Psoas muscle (tissue), 8 donors: Measurements from ENCODE around the gene ARFGAP1. TPM values are rescaled to one million over a fixed set of nuclear protein-coding genes. Genes with fewer than 3 reads are reported as not detected.

Source experiments
- ATAC-seq, 4 donors: fragments of 200-7000 bp; cut with Tn5 transposase; one replicate each; pipeline ENCODE4 v1.9.1; 2020; ENCODE audit warnings: moderate library complexity in 3 of 4, mild to moderate bottlenecking in 2 of 4
- DNase-seq, 2 donors: peaks; one replicate each; pipeline ENCODE4 v3.0.0-alpha.2; 2020
- H3K27ac ChIP-seq: fragments of 200-600 bp; one replicate; pipeline ENCODE4 v1.8.0; 2022
- H3K27me3 ChIP-seq, 3 donors: fragments of 200-600 bp in 1 of 3; one replicate each; pipeline versions ENCODE4 v1.6.1 to v1.8.0; 2013 to 2022; ENCODE audit warnings: low read length in 2 of 3, mild to moderate bottlenecking in 2 of 3, moderate library complexity in 1 of 3; ENCODE audit not compliant: insufficient read depth in 3 of 3
- H3K36me3 ChIP-seq, 2 donors: fragments of 200-600 bp in 1 of 2; one replicate each; pipeline versions ENCODE4 v1.6.1 to v1.8.0; 2013 to 2022; ENCODE audit warnings: low read depth in 1 of 2, mild to moderate bottlenecking in 1 of 2, moderate library complexity in 1 of 2; ENCODE audit not compliant: insufficient read depth in 1 of 2
- H3K4me1 ChIP-seq: fragments of 200-600 bp; one replicate; pipeline ENCODE4 v1.8.0; 2022
- H3K4me3 ChIP-seq: fragments of 200-600 bp; one replicate; pipeline ENCODE4 v1.8.0; 2022; ENCODE audit warnings: mild to moderate bottlenecking
- H3K9me3 ChIP-seq: fragments of 200-600 bp; one replicate; pipeline ENCODE4 v1.8.0; 2022
- CTCF ChIP-seq: fragments of 200-600 bp; IDR thresholded peaks from one replicate; pipeline ENCODE4 v1.8.0; 2022; ENCODE audit warnings: antibody characterized with exemption
- WGBS, 3 donors: extraction: QIAGEN DNeasy Blood & Tissue Kit; methylation state at CpG; one replicate each; pipeline versions ENCODE4 v1.1.6 to v1.1.7; 2013; 5-methylcytosine and 5-hydroxymethylcytosine counted together
- intact Hi-C, 2 donors: fragments of 100-400 bp; cut with DNase I; formaldehyde crosslinking; loops; one replicate each; pipeline versions ENCODE4 v1.11.0 to v1.14.2; 2022
- polyA plus RNA-seq, 3 donors: library from polyadenylated mRNA; stranded (reverse); fragments of 200-250 nt; gene quantifications; one replicate each; pipeline ENCODE4 v1.2.3, GENCODE V29; 2013
- total RNA-seq, 4 donors: library from RNA; stranded (reverse); fragmentation: NEBNext Ultra II Directional in 2 of 4; extraction: Animal tissue kit (Norgen Biotek cat#: 25700) in 2 of 4; gene quantifications; one replicate each; pipeline versions ENCODE4 v1.2.1 to v1.2.4, GENCODE V29; 2021 to 2023
- donor health status: healthy with polysubstance abuse.
- donor health status: DM: no; HTN: no; CAD: no; lungs with moderate emphysema.
- donor health status: Bipolar disorder and iron deficiency.
- donor health status: healthy.
- donor health status: DM: yes; HTN: yes; CAD: no.
- donor health status: DM: no; HTN: no; CAD: no.
- donor health status: DM: no; HTN: no; CAD: no.
- donor health status: DM: yes; HTN: yes; CAD: no.

Gene ARFGAP1
- total and polyA plus RNA-seq, 7 donors: 19.9 to 42.2 (median 26.8) TPM

DNA sequence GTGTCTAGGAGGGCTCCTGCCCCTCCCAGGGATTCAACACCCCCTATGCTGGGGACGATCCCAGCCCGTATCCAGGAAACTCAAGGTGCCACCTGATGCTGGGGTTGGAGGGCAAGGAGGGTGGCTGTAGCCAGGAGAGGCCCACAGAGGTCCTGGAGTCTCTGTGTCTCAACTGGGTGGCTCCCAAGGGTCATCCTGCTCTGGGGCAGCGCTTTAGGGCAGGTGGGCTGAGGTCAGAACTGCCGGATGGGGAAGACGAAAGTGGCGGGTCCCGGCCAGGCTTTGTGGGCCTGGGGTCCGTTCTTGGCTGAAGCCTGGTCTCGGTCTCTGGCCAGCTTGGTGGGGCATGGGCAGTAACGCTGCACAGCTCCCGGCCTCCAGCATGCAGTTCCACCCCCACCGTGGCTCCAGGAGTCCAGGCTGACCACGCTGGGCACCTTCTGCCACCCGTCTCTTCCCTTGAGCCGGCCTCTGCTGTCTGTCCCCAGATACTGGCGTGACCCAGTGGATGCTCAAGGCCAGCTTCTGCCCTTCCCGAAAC lies 17.6 kb downstream of the ARFGAP1 start:
- no peak overlapping the region for H3K4me3 ChIP-seq
- intact Hi-C loops: no loop called here
- H3K36me3 ChIP-seq: peaks cover 6 to 37% of the 10 kb centered on the region in 2 donors
- 70 to 75% (median 73%) methylated on average over 15 to 17 of the region's 17 CpGs for WGBS, 3 donors
- TF ChIP-seq CTCF: no peak
- peaks cover 0 to 29% (median 7%) of the 10 kb centered on the region in 3 donors for H3K27me3 ChIP-seq
- no peaks in the 10 kb centered on the region for H3K9me3 ChIP-seq
- DNase-seq (peak in 1 of 2 donors; percentile 14), ATAC-seq (peak in 3 of 4 donors; percentile 5 to 16 (median 12))
- H3K27ac ChIP-seq: no peak overlapping the region
- no peaks in the 10 kb centered on the region for H3K4me1 ChIP-seq

DNA sequence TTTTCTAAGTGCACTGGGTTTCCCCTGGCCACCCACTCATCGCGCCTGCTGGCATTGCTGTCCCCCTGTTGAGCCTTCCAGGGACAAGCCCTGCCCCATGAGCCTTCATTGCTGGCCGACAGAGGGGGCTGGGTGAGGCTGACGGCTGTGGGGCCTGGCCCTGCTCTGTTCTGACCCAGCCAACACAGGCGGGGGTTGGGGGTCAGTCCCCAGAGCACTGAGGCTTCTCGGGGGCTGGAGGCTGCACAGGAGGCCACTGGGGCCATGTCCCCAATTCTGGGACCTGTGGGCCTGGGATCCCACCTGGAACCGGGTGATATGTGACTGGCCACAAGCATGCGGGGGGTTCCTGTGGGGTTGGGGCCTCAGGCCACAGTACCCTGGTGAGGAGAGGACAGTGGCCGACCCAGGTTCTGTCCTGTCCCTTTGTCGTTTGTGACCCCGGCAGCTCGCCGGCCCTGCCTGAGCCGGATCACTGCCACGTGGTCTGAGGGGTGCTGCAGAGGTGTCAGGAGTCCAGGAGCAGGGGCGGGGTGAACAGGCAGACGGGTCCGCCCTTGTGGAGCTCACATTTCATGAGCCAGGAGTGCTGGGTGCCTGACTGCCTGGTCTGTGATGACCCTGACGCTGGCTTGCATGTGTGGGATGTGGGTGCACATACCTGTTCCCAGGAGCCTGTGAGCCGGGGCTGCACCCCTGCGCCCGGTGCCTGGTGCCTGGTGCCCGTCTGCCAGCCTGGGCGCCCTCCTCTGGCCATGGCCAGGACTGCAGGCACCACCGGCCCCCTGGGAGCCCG lies 18.3 kb downstream of the ARFGAP1 start:
- peak; percentile 57 for TF ChIP-seq CTCF
- DNase-seq (peak; percentile 41 to 72), ATAC-seq (peak; percentile 60 to 72 (median 68))
- no peak overlapping the region for H3K27ac ChIP-seq
- intact Hi-C loops: no loop called here
- WGBS, 3 donors: 23 to 31% (median 26%) methylated on average over 26 of the region's 26 CpGs
- H3K4me3 ChIP-seq: no peak overlapping the region
- peaks cover 6 to 31% of the 10 kb centered on the region in 2 donors for H3K36me3 ChIP-seq
- H3K9me3 ChIP-seq: no peaks in the 10 kb centered on the region
- peaks cover 0 to 35% (median 7%) of the 10 kb centered on the region in 3 donors for H3K27me3 ChIP-seq
- H3K4me1 ChIP-seq: no peaks in the 10 kb centered on the region

- ATAC-seq: no peak
- H3K4me1 ChIP-seq: no peaks in the 10 kb centered on the region
- TF ChIP-seq CTCF: no peak
- H3K27ac ChIP-seq: no peak overlapping the region
- 70 to 71% (median 70%) methylated on average over 10 of the region's 10 CpGs for WGBS, 3 donors
- H3K4me3 ChIP-seq: no peak overlapping the region
- no peak for DNase-seq
- intact Hi-C loops: no loop called here
- no peaks in the 10 kb centered on the region for H3K9me3 ChIP-seq
- peaks cover 0 to 44% (median 7%) of the 10 kb centered on the region in 3 donors for H3K27me3 ChIP-seq
- peaks cover 6 to 26% of the 10 kb centered on the region in 2 donors for H3K36me3 ChIP-seq
Observed at GRCh38 chr20:63291811-63292210, 19.2 kb downstream of the ARFGAP1 start.

GRCh38 chr20:63292292-63292701 lies 19.7 kb downstream of the ARFGAP1 start:
- Histone ChIP-seq H3K27me3 (peaks cover 0 to 47% (median 9%) of the 10 kb centered on the region in 3 donors), H3K36me3 (peaks cover 6 to 21% of the 10 kb centered on the region in 2 donors), H3K4me3 (no peak overlapping the region), H3K9me3 (no peaks in the 10 kb centered on the region), H3K4me1 (no peaks in the 10 kb centered on the region), H3K27ac (no peak overlapping the region)
- ATAC-seq (no peak), DNase-seq (peak in 1 of 2 donors; percentile 10)
- intact Hi-C loops: no loop called here
- TF ChIP-seq CTCF: no peak
- WGBS, 3 donors: 46 to 58% (median 47%) methylated on average over 16 of the region's 16 CpGs
